NCI-H1694 (cell line): Measurements from ENCODE around the gene CBLB.
"Not testable (repeated sequence)": the region's sequence is repeated elsewhere in the genome, so short reads cannot be mapped to it uniquely, and the experiment has no call there.

Experiments
- DNase-seq: peaks from one replicate; lab custom pipeline; 2025; lab: John Stamatoyannopoulos, UW

Gene CBLB

GRCh38 chr3:105816833-105817232 is 52.0 kb downstream of the CBLB start:
- DNase-seq: no peak

GRCh38 chr3:105815331-105815730 is 53.5 kb downstream of the CBLB start:
- DNase-seq: not testable (repeated sequence)

- no peak for DNase-seq
Observed at GRCh38 chr3:105813710-105814109, 55.1 kb downstream of the CBLB start.

- DNase-seq: no peak
Observed at GRCh38 chr3:105812194-105812586, 56.6 kb downstream of the CBLB start.

GRCh38 chr3:105811518-105812193 is 57.2 kb downstream of the CBLB start:
- no peak for DNase-seq

GRCh38 chr3:105809208-105809888 is 59.5 kb downstream of the CBLB start:
- no peak for DNase-seq

GRCh38 chr3:105807701-105808100 is 61.1 kb downstream of the CBLB start:
- DNase-seq: no peak

- no peak for DNase-seq
Observed at GRCh38 chr3:105807146-105807545, 61.7 kb downstream of the CBLB start.

GRCh38 chr3:105806359-105806758 is 62.5 kb downstream of the CBLB start:
- DNase-seq: no peak

GRCh38 chr3:105805404-105805803 is 63.4 kb downstream of the CBLB start:
- no peak for DNase-seq

- DNase-seq: no peak
Observed at GRCh38 chr3:105802118-105802706, 66.6 kb downstream of the CBLB start.

GRCh38 chr3:105801397-105801796 is 67.4 kb downstream of the CBLB start:
- DNase-seq: no peak

GRCh38 chr3:105800320-105800719 is 68.5 kb downstream of the CBLB start:
- no peak for DNase-seq

- no peak for DNase-seq
Observed at GRCh38 chr3:105799286-105799685, 69.5 kb downstream of the CBLB start.

GRCh38 chr3:105798381-105798934 is 70.4 kb downstream of the CBLB start:
- DNase-seq: no peak

GRCh38 chr3:105793040-105793439 is 75.8 kb downstream of the CBLB start:
- no peak for DNase-seq

- no peak for DNase-seq
Observed at GRCh38 chr3:105791919-105792786, 76.7 kb downstream of the CBLB start.

GRCh38 chr3:105791131-105791530 is 77.7 kb downstream of the CBLB start:
- DNase-seq: no peak

GRCh38 chr3:105790534-105790933 is 78.3 kb downstream of the CBLB start:
- no peak for DNase-seq

- no peak for DNase-seq
Observed at GRCh38 chr3:105788593-105788992, 80.2 kb downstream of the CBLB start.

- DNase-seq: no peak
Observed at GRCh38 chr3:105787453-105787852, 81.4 kb downstream of the CBLB start.

GRCh38 chr3:105786990-105787389 is 81.8 kb downstream of the CBLB start:
- no peak for DNase-seq
